ENCODE results near the gene DNAJC18.
A peak's percentile ranks its signal among the peaks of the same experiment; 100 is the strongest.

The DNAJC18 gene

DNA sequence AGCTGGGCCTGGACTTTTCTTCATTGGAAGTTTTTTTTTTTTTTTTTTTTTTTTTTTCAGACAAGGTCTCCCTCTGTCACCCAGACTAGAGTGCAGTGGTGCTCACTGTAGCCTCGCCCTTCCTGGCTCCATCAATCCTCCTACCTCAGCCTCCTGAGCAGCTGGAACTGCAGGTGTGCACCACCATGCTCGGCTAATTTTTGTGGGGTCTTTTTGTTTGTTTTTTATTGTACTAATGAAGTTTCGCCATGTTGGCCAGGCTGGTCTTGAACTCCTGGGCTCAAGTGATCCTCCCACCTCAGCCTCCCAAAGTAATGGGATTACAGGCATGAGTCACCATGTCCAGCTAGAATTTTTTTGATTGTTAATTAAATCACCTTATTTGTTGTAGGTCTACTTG, 3.6 kb downstream of the DNAJC18 start:
- H3K4me3 ChIP-seq (ENCODE audit: low read depth, low read length) = no peak overlapping the region
- TF ChIP-seq, protein P1, sequence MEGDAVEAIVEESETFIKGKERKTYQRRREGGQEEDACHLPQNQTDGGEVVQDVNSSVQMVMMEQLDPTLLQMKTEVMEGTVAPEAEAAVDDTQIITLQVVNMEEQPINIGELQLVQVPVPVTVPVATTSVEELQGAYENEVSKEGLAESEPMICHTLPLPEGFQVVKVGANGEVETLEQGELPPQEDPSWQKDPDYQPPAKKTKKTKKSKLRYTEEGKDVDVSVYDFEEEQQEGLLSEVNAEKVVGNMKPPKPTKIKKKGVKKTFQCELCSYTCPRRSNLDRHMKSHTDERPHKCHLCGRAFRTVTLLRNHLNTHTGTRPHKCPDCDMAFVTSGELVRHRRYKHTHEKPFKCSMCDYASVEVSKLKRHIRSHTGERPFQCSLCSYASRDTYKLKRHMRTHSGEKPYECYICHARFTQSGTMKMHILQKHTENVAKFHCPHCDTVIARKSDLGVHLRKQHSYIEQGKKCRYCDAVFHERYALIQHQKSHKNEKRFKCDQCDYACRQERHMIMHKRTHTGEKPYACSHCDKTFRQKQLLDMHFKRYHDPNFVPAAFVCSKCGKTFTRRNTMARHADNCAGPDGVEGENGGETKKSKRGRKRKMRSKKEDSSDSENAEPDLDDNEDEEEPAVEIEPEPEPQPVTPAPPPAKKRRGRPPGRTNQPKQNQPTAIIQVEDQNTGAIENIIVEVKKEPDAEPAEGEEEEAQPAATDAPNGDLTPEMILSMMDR (IDR thresholded peaks at IDR 0.05; ENCODE audit: low read depth, low read length) = no peak

DNA sequence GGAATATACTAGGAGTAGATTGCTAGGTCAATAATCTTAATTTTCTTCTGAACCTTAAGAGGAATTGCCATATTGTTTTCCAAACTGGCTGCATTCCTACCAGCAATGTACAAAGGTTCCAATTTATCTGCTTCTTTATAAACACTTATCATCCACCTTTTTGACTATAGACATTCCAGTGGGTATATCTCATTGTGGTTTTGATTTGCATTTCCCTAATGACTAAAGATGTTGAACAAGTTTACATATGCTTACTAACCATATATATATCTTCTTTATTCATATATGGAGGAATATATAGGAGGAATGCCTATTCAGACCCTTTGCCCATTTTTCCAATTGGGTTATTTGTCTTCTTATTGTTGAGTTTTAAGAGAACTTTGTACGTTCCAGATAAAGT, 7.6 kb downstream of the DNAJC18 start:
- TF ChIP-seq, protein P1 (IDR thresholded peaks at IDR 0.05; ENCODE audit: low read depth, low read length) = no peak
- H3K4me3 ChIP-seq (ENCODE audit: low read depth, low read length) = no peak overlapping the region

DNA sequence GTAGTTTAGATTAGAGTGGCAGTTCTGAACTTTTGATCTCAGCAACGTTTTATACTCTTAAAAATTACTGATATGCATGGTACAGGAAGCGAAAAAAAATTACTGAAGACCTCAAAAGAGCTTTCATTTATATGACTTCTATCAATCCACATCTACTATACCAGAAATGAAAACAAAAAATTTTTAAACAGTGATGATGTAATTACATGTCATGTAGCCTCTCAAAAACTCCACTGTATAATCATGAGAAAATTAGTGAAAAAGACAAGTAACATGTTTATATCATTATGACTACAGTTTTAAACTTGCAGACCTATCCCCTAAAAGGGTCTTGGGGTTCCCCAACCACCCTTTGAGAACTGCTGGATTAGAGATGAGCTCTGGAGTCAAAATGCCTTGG, 9.3 kb downstream of the DNAJC18 start:
- no peak overlapping the region for H3K4me3 ChIP-seq (ENCODE audit: low read depth, low read length)

DNA sequence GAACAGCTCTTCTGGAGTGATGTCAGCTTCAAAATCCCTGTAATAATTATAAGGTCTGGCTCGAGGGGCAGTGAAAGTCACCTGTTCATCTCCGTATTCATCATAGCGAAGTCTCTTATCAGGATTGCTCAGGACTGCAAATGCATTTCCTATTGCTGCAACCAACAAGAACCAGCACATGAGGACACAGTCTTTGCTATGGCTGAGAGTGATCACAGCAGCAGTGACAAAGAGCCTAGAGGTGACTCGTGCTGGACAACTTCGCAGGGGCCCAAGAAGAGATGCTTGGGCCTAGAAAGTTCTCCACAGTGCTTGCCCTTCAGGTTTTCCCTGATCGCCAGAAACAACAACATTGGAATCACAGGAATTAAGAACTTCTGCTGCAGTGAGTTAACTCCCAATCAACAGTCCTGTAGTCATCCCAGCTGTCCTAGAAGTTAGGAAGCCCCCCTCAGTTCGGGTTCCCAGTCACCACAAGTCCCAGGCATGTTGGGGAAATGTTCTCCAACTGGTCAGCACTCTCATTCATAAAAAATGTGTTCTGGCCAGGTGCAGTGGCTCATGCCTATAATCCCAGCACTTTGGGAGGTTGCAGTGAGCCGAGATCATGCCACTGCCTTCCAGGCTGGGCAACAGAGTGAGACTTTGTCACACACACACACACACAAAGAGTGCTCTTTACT, 13.0 kb downstream of the DNAJC18 start:
- H3K4me3 ChIP-seq (ENCODE audit: low read depth, low read length) = no peak overlapping the region
- TF ChIP-seq, protein P1 (IDR thresholded peaks at IDR 0.05; ENCODE audit: low read depth, low read length) = no peak

More for the DNA sequence above, 9.3 kb downstream of the DNAJC18 start:
- TF ChIP-seq, protein P1 (IDR thresholded peaks at IDR 0.05; ENCODE audit: low read depth, low read length) = no peak

DNA sequence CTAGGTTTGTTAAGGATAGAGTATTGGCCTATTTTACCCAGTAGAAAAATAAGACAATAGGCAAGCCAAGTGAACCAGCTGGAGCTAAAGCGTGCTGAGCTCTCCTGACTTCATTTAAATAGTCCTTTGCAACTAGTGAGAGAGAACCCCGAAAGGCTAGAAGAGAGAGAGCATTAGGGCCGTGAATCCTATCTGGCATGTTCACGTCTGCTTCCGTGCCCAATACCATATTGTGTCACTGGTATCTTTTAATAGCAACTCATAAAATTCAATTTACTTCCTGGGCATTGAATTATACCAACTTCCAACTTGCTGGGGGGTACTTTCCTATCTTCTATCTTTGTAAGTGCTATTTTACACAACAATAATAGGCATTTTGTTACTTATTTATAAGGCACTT, 13.8 kb downstream of the DNAJC18 start:
- TF ChIP-seq, protein P1 (IDR thresholded peaks at IDR 0.05; ENCODE audit: low read depth, low read length) = no peak
- H3K4me3 ChIP-seq (ENCODE audit: low read depth, low read length) = no peak overlapping the region

DNA sequence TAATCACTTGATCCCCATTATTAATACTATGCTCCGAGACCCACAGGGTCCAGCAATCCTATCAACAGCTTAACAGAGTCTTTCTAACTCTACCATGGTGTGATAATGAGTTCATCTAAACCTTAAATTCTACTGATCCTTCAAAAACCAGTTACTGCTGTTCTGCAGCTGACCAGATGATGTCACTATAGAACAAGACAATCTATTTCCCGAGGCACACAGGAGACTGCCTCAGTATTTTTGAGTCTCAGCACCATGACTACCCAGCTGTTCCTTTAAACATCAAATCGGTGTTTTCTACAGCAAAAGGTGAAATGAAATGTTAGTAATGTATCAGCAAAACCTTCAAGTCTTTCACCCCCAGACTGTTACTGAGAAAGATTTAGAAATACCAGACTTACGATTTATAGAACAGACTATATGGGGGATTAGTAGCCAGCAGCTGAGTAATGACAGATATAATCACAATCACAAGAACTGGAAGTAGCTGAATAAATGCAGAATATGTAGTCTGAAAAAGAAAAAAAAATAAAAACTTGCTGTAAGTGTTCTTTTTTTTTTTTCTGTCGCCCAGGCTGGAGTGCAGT, 16.9 kb downstream of the DNAJC18 start:
- H3K4me3 ChIP-seq (ENCODE audit: low read depth, low read length) = no peak overlapping the region

More for the DNA sequence above, 16.9 kb downstream of the DNAJC18 start:
- TF ChIP-seq, protein P1 (IDR thresholded peaks at IDR 0.05; ENCODE audit: low read depth, low read length) = peak; percentile 68

All from WI38 (cell line).